CD4-positive, alpha-beta T cell (primary cell): ENCODE data around the gene MRPS35. TPM values are rescaled to one million over a fixed set of nuclear protein-coding genes. Genes with fewer than 3 reads are reported as not detected.

Experiments used
- ATAC-seq: fragments of 200-7000 bp; cut with Tn5 transposase; one replicate; pipeline ENCODE4 v1.10.0; 2022; ENCODE audit warnings: mild to moderate bottlenecking; ENCODE audit not compliant: poor library complexity
- CTCF ChIA-PET: fragments of 350-600 bp; sonication (Branson Sonifier 250); formaldehyde crosslinking; loops from one replicate; lab custom pipeline; 2021; ENCODE audit warnings: antibody characterized with exemption, inconsistent platforms; lab: Charles Lee
- POLR2A ChIA-PET: fragments of 350-600 bp; sonication (Branson Sonifier 250); formaldehyde crosslinking; loops from one replicate; lab custom pipeline; 2021; ENCODE audit warnings: antibody characterized with exemption, inconsistent platforms; lab: Charles Lee
- DNase-seq, 14 experiments: peaks; one replicate each; pipeline ENCODE4 v3.0.0-alpha.2; 2013 to 2020; ENCODE audit warnings: mixed read lengths in 2 of 14
- H3K27ac ChIP-seq, 2 donors: one replicate each; pipeline versions ENCODE4 v1.5.1 to v1.7.0; 2013; ENCODE audit warnings: low read length in 2 of 2, low read depth in 1 of 2, mild to moderate bottlenecking in 1 of 2
- H3K27me3 ChIP-seq, 2 experiments: 1 replicate in 1 of 2; 2 replicates in 1 of 2; pipeline versions ENCODE4 v1.6.1 to v1.7.0; 2013; ENCODE audit warnings: low read length in 2 of 2, control low read depth in 1 of 2, mild to moderate bottlenecking in 1 of 2, moderate library complexity in 1 of 2; ENCODE audit not compliant: insufficient read depth in 2 of 2, control insufficient read depth in 1 of 2
- H3K36me3 ChIP-seq: one replicate; pipeline ENCODE4 v1.6.1; 2013; ENCODE audit warnings: low read length, control low read depth; ENCODE audit not compliant: insufficient read depth
- H3K4me1 ChIP-seq: one replicate; pipeline ENCODE4 v1.6.1; 2013; ENCODE audit warnings: low read length, control low read depth; ENCODE audit not compliant: insufficient read depth
- H3K4me3 ChIP-seq: one replicate; pipeline ENCODE4 v1.5.1; 2013; ENCODE audit warnings: mild to moderate bottlenecking, low read length, moderate library complexity
- H3K9me3 ChIP-seq, 2 experiments: 1 replicate in 1 of 2; 2 replicates in 1 of 2; pipeline versions ENCODE4 v1.6.1 to v1.7.0; 2013; ENCODE audit warnings: low read length in 2 of 2, mild to moderate bottlenecking in 2 of 2, control low read depth in 1 of 2, moderate library complexity in 1 of 2; ENCODE audit not compliant: control insufficient read depth in 1 of 2, insufficient read depth in 1 of 2
- H3K27ac Mint-ChIP-seq: one replicate; pipeline ENCODE4 v1.8.0; 2020; ENCODE audit warnings: mixed read lengths
- H3K27me3 Mint-ChIP-seq: one replicate; pipeline ENCODE4 v1.8.0; 2021; ENCODE audit warnings: mixed read lengths
- H3K36me3 Mint-ChIP-seq: one replicate; pipeline ENCODE4 v1.8.0; 2021; ENCODE audit warnings: low read depth, mixed read lengths
- H3K4me1 Mint-ChIP-seq: one replicate; pipeline ENCODE4 v1.8.0; 2021; ENCODE audit warnings: low read depth, mixed read lengths
- H3K4me3 Mint-ChIP-seq: one replicate; pipeline ENCODE4 v1.8.0; 2020; ENCODE audit warnings: mild to moderate bottlenecking, mixed read lengths
- H3K9me3 Mint-ChIP-seq: one replicate; pipeline ENCODE4 v1.8.0; 2020; ENCODE audit warnings: mixed read lengths
- intact Hi-C, 2 experiments: fragments of 100-400 bp; cut with DNase I in 1 of 2; cut with micrococcal nuclease in 1 of 2; formaldehyde crosslinking; loops; one replicate each; pipeline versions ENCODE4 v1.15.1 to v1.9.0; 2023 to 2025; cut with DNase I, micrococcal nuclease
- polyA plus RNA-seq, 2 donors: library from polyadenylated mRNA; unstranded; fragments of 120-200 nt; gene quantifications; one replicate each; pipeline ENCODE4 v1.2.1, GENCODE V29; 2013
- total RNA-seq, 174 experiments: library from RNA in 2 of 174; stranded (reverse) in 2 of 174; gene quantifications; one replicate each; pipeline ENCODE4 v1.2.3 and lab custom pipeline; 2021 to 2026
- TF ChIP-seq, protein P1 (sequence below): fragments of 200-600 bp; IDR thresholded peaks from one replicate; pipeline ENCODE4 v1.8.0; 2022; ENCODE audit warnings: antibody characterized with exemption, mild to moderate bottlenecking

Gene MRPS35
- total RNA-seq (10 to 100 TPM; 22.1 to 23.9 TPM), total RNA-seq (lab: John Stamatoyannopoulos, UW) (27.7 to 153 (median 44.6) reads per million in 172 experiments)
- 28.3 TPM for polyA plus RNA-seq (2013, experiment 1 of 2)
- polyA plus RNA-seq (2013, experiment 2 of 2): 29.3 TPM

DNA sequence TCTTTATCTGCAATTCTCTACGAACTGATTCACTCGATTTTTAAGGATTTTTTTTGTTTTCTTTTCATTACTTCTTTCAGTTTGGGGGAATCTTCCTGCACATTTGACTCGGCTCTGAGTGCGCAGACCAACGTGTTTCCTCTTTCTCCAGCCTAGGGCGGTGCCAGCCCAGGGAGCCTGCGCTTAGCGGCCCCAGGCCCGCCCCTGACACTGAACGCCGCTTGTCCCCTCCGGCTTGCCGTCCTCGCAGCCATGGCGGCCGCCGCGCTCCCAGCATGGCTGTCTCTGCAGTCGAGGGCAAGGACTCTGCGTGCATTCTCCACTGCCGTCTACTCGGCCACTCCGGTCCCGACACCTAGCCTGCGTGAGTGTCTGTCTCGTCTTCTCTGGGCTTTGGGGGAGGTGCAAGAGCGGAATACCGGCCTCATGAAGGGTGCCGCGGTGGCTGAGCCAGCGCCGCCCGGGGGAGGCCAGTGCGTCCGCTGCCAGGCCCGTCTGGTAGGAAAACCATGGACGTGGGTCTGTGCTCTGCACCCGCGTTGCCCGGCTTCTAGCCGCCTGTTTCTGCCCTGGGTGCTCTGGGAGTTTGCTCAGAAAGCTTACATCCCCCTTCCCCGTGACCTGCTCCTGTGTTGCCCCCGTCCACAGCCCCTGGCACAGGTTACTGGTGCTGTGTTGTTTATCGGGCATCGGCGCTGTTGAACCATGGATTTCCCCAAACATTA lies at the start of gene MRPS35:
MRPS35 (plus strand) TSS at position 241 of the 725 bp plus-strand sequence; CDS start at position 253, 12 bp downstream.
- H3K4me1 Mint-ChIP-seq: peaks cover 41% of the 10 kb centered on the region
- POLR2A ChIA-PET: interaction anchor here (1.0 to 3.2 kb wide), 5 partner anchors 69 to 879 kb away, joined by 3 to 17 read pairs (median 4); partner anchors contain the start of genes CCDC91, KLHL42, MANSC4 and PPFIBP1
- intact Hi-C loops: loop anchor here (2.0 to 10.0 kb wide), 6 partner anchors 72 to 1674 kb away; partner anchors contain the start of genes CCDC91 (in 1 of the 2), ERGIC2 (in 1 of the 2), KLHL42 (in 1 of the 2) and MANSC4 (in 1 of the 2)
- H3K27ac ChIP-seq: peak within 1 kb of the TSS; percentile 60 to 69
- peak within 1 kb of the TSS; percentile 96 for H3K27ac Mint-ChIP-seq
- peak within 1 kb of the TSS; percentile 98 for H3K4me3 Mint-ChIP-seq
- H3K4me3 ChIP-seq: peak within 1 kb of the TSS; percentile 71
- CTCF ChIA-PET: no interaction called here
- no peaks in the 10 kb centered on the region for H3K9me3 ChIP-seq
- ATAC-seq (peak; percentile 96), DNase-seq (peak; percentile 83 to 95 (median 88))
- no peaks in the 10 kb centered on the region for H3K27me3 ChIP-seq
- H3K36me3 Mint-ChIP-seq: peaks cover 36% of the 10 kb centered on the region
- H3K36me3 ChIP-seq: peaks cover 10% of the 10 kb centered on the region
- no peaks in the 10 kb centered on the region for H3K27me3 Mint-ChIP-seq
- peaks cover 25% of the 10 kb centered on the region for H3K4me1 ChIP-seq
- TF ChIP-seq, protein P1, sequence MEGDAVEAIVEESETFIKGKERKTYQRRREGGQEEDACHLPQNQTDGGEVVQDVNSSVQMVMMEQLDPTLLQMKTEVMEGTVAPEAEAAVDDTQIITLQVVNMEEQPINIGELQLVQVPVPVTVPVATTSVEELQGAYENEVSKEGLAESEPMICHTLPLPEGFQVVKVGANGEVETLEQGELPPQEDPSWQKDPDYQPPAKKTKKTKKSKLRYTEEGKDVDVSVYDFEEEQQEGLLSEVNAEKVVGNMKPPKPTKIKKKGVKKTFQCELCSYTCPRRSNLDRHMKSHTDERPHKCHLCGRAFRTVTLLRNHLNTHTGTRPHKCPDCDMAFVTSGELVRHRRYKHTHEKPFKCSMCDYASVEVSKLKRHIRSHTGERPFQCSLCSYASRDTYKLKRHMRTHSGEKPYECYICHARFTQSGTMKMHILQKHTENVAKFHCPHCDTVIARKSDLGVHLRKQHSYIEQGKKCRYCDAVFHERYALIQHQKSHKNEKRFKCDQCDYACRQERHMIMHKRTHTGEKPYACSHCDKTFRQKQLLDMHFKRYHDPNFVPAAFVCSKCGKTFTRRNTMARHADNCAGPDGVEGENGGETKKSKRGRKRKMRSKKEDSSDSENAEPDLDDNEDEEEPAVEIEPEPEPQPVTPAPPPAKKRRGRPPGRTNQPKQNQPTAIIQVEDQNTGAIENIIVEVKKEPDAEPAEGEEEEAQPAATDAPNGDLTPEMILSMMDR: no peak
- H3K9me3 Mint-ChIP-seq: no peaks in the 10 kb centered on the region

DNA sequence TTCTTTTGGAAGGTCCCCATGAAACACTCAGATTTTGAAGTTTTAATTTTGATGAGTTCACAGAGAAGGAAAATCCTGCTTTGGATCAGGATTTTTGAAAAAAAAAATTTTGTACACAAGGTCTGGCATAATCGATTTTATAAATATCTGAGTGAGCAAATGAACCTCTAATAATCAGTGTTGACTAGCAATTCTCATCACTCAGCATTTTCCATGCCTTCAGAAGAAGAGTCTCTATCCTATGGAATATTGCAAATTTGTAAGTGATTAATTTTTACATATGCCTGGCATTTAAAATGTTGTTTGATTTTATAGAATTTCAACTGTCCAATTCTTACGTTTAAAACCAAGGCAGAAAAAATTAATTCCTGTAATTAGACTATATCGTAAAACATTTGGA lies 44.9 kb upstream of the MRPS35 start:
- Mint-ChIP-seq H3K4me3 (no peak overlapping the region), H3K36me3 (peaks cover 16% of the 10 kb centered on the region), H3K27ac (no peak overlapping the region), H3K27me3 (no peaks in the 10 kb centered on the region), H3K9me3 (no peaks in the 10 kb centered on the region), H3K4me1 (no peaks in the 10 kb centered on the region)
- H3K36me3 ChIP-seq: no peaks in the 10 kb centered on the region
- TF ChIP-seq, protein P1: no peak
- no peak for ATAC-seq
- ChIA-PET POLR2A (no interaction called here), CTCF (no interaction called here)
- H3K4me1 ChIP-seq: no peaks in the 10 kb centered on the region
- no peak overlapping the region for H3K4me3 ChIP-seq
- H3K9me3 ChIP-seq: no peaks in the 10 kb centered on the region
- no peaks in the 10 kb centered on the region for H3K27me3 ChIP-seq
- no peak for DNase-seq
- H3K27ac ChIP-seq: no peak overlapping the region
- intact Hi-C loops: no loop called here

DNA sequence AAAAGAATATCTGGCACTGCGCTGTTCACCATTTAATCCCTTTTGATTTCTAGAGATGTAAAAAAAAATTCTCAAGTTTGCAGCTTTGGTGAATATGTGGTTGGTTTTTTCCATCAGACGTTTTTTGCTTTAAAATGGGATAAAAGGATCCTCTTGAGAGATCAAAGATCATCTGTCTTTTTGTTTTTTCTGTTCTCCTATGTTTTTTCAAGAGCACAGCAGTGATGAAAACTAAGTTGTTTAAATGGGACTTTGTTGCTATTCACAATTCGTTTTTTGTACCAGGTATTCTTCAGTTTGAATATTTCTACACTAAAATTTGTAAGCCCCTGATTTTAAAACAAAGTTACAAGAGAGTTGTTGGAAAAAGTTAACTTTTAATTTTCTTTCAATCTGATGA lies 44.1 kb upstream of the MRPS35 start:
- no peak overlapping the region for H3K27ac Mint-ChIP-seq
- intact Hi-C loops: no loop called here
- DNase-seq (no peak), ATAC-seq (no peak)
- Histone ChIP-seq H3K4me1 (no peaks in the 10 kb centered on the region), H3K36me3 (no peaks in the 10 kb centered on the region), H3K4me3 (no peak overlapping the region), H3K9me3 (no peaks in the 10 kb centered on the region), H3K27me3 (no peaks in the 10 kb centered on the region), H3K27ac (no peak overlapping the region)
- no peaks in the 10 kb centered on the region for H3K9me3 Mint-ChIP-seq
- H3K36me3 Mint-ChIP-seq: peaks cover 16% of the 10 kb centered on the region
- H3K4me1 Mint-ChIP-seq: no peaks in the 10 kb centered on the region
- no peaks in the 10 kb centered on the region for H3K27me3 Mint-ChIP-seq
- H3K4me3 Mint-ChIP-seq: no peak overlapping the region
- CTCF ChIA-PET: interaction anchor here (0.7 kb wide), 1 partner anchor 36 kb away, joined by 3 read pairs; no protein-coding TSS in a partner anchor
- POLR2A ChIA-PET: no interaction called here
- TF ChIP-seq, protein P1: no peak
